Right atrium auricular region (tissue), 2 donors: Measurements from ENCODE around the gene RET. TPM values are rescaled to one million over a fixed set of nuclear protein-coding genes. Genes with fewer than 3 reads are reported as not detected.
A peak's percentile ranks its signal among the peaks of the same experiment; 100 is the strongest.

Source experiments
- DNase-seq: peaks from one replicate; pipeline ENCODE4 v3.0.0-alpha.2; 2019; ENCODE audit warnings: low spot score
- H3K27ac ChIP-seq, 2 donors: fragments of 200-600 bp; sonication (generic); 1 replicate in 1 of 2; 2 replicates in 1 of 2; pipeline ENCODE4 v1.5.1; 2016 to 2019
- H3K27me3 ChIP-seq, 2 donors: fragments of 200-600 bp; sonication (generic); one replicate each; pipeline versions ENCODE4 v1.5.1 to v1.6.0; 2017 to 2019
- H3K36me3 ChIP-seq: fragments of 200-600 bp; sonication (generic); one replicate; pipeline ENCODE4 v1.5.1; 2016
- H3K4me1 ChIP-seq, 2 donors: fragments of 200-600 bp; sonication (generic); one replicate each; pipeline versions ENCODE4 v1.5.1 to v1.6.0; 2017 to 2019
- H3K4me3 ChIP-seq, 2 donors: fragments of 200-600 bp; sonication (generic); 1 replicate in 1 of 2; 2 replicates in 1 of 2; pipeline ENCODE4 v1.5.1; 2017 to 2019; ENCODE audit warnings: mild to moderate bottlenecking in 1 of 2, moderate library complexity in 1 of 2
- H3K9me3 ChIP-seq, 2 donors: fragments of 200-600 bp; sonication (generic); one replicate each; pipeline ENCODE4 v1.5.1; 2019
- total RNA-seq, 2 donors: library from RNA; depleted of rRNA; stranded (reverse); fragments of >200 nt; gene quantifications; one replicate each; pipeline ENCODE4 v1.1.0, GENCODE V29; 2016
- TF ChIP-seq, protein P1 (sequence below), 2 donors: fragments of 200-600 bp; sonication (generic); IDR thresholded peaks; one replicate each; pipeline ENCODE4 v1.5.1; 2019; ENCODE audit warnings: antibody characterized with exemption in 2 of 2

Gene RET
- total RNA-seq, 2 donors from 2014 or later = 0.12 to 0.44 TPM

GRCh38 chr10:43039624-43040481 is 37.0 kb upstream of the RET start:
- no peak overlapping the region for H3K4me3 ChIP-seq
- no peaks in the 10 kb centered on the region for H3K9me3 ChIP-seq
- no peaks in the 10 kb centered on the region for H3K4me1 ChIP-seq
- no peak overlapping the region for H3K27ac ChIP-seq
- TF ChIP-seq, protein P1, sequence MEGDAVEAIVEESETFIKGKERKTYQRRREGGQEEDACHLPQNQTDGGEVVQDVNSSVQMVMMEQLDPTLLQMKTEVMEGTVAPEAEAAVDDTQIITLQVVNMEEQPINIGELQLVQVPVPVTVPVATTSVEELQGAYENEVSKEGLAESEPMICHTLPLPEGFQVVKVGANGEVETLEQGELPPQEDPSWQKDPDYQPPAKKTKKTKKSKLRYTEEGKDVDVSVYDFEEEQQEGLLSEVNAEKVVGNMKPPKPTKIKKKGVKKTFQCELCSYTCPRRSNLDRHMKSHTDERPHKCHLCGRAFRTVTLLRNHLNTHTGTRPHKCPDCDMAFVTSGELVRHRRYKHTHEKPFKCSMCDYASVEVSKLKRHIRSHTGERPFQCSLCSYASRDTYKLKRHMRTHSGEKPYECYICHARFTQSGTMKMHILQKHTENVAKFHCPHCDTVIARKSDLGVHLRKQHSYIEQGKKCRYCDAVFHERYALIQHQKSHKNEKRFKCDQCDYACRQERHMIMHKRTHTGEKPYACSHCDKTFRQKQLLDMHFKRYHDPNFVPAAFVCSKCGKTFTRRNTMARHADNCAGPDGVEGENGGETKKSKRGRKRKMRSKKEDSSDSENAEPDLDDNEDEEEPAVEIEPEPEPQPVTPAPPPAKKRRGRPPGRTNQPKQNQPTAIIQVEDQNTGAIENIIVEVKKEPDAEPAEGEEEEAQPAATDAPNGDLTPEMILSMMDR (IDR thresholded peaks at IDR 0.05) = no peak
- peak; percentile 49 for DNase-seq
- no peaks in the 10 kb centered on the region for H3K36me3 ChIP-seq
- no peaks in the 10 kb centered on the region for H3K27me3 ChIP-seq

DNA sequence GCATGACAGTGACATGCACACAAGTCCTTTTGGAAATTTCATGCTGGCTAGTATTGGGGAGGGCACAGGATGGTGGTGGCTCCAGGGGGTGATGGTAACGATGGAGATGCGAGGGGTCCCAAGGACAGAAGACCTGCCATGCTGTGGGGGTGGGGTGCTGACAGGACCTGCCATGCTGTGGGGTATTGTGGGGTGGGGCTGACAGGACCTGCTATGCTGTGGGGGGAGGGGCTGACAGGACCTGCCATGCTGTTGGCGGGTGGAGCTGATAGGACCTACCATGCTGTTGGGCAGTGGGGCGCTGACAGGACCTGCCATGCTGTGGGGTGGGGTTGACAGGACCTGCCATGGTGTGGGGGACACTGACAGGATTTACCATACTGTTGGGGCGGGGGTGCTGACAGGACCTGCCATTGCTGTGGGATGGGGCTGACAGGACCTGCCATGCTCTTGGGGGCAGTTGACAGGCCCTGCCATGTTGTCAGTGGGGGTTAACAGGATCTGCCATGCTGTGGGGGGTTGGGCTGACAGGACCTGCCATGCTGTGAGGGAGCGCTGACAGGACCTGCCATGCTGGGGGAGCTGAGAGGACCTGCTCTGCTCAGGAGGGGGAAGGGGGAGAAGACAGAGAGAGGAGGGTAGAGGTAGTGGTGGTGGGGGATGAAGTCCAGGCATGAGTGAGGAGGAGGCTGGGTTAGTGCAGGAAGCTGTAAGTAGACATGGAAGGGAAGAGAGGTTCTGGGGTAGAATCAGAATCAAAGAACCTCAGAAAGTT is 36.2 kb upstream of the RET start:
- no peaks in the 10 kb centered on the region for H3K27me3 ChIP-seq
- DNase-seq = no peak

DNA sequence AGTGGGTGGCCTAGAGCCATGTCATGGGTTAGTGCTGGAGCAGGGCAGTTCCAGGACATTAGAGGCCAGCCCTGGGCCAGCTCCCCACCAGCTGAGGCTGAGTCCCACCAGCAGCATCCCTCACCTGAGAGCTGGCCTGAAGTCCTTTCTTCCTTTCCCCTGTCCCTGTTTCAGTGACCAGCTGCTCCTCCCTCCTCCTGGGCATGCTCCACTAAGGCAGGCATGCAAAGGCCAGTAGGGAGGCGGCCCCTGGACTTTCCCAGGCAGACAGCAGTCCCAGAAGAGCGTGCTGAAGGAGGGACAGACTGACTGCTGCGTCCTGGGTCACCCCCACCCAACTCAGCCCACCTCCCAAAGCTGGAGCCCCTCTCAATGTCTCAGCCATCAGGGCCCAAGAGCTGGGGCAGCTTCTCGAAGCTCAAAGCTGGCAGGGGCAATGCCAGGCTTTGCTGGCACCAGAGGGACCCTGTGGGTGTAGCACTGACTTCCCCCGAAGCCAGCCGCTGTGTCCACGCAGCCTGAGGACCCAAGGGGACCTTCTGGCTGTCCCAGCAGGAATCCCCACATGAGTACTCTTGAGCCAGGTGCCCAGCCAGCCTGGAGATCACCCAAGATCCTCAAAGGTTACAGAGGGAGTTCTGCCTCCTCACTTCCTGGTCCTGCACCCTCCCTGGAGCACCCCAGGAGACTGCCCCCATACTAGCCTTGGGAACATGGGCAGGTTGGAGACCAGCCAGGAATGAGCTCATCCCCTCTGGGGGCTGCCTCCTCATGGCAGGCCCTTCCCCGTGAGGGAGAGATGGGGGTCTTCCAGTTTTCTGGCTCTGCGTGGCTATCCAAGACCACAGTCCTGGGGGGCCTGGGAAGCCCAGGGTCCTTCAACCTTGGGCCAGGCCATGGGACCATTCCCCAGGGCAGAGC is 35.2 kb upstream of the RET start:
- no peaks in the 10 kb centered on the region for H3K4me1 ChIP-seq
- no peak overlapping the region for H3K4me3 ChIP-seq
- no peaks in the 10 kb centered on the region for H3K27me3 ChIP-seq
- DNase-seq = peak; percentile 34
- no peaks in the 10 kb centered on the region for H3K9me3 ChIP-seq
- H3K27ac ChIP-seq = no peak overlapping the region
- no peaks in the 10 kb centered on the region for H3K36me3 ChIP-seq
- TF ChIP-seq, protein P1 (IDR thresholded peaks at IDR 0.05) = no peak

More for the DNA sequence above, 36.2 kb upstream of the RET start:
- Histone ChIP-seq H3K9me3 (no peaks in the 10 kb centered on the region), H3K4me3 (no peak overlapping the region), H3K36me3 (no peaks in the 10 kb centered on the region), H3K27ac (no peak overlapping the region), H3K4me1 (no peaks in the 10 kb centered on the region)
- TF ChIP-seq, protein P1 (IDR thresholded peaks at IDR 0.05) = no peak

DNA sequence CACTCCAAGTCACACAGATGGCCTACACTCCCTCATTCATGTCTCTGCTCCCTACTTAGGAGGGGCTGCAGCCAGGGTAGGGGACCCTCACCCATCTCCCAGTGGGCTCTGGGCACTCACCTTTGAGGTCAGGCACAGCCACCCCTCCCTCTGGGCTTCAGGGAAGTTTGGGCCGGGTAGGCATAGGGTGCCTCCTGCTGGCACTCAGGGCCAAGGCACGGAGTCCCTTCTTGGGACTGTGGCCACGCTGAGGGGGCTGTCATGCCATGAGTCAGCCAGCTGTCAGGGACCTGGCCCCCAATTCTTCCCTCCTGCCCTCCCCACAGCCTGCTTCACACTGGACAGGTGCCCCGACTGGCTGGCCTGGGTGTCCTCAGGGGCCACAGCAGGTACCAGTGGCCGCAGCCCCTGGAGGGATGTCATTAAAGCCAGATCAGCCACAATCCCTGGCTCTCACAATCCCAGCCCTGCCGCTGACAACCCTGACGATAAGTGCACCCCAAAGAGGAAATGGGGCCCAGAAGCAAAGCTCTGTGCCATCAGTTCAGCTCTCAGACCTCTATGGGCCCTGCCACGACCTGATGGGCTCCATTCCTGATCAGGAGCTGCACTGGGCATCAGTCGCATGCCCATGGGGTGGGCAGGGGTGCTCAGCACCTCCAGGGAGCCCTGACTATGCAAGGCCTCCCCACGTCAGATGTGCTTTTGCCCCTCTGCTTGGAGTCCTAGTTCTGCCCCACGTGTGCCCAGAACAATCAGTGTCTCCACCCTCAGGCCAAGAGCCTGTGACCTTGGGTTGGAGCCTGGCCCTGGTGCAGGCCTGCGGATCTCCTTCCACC is 34.1 kb upstream of the RET start:
- Histone ChIP-seq H3K27ac (no peak overlapping the region), H3K4me3 (no peak overlapping the region), H3K4me1 (no peaks in the 10 kb centered on the region), H3K36me3 (no peaks in the 10 kb centered on the region), H3K9me3 (no peaks in the 10 kb centered on the region), H3K27me3 (no peaks in the 10 kb centered on the region)
- TF ChIP-seq, protein P1 (IDR thresholded peaks at IDR 0.05) = no peak
- no peak for DNase-seq

GRCh38 chr10:43043342-43043772 is 33.5 kb upstream of the RET start:
- TF ChIP-seq, protein P1 (IDR thresholded peaks at IDR 0.05) = no peak
- H3K27me3 ChIP-seq = no peaks in the 10 kb centered on the region
- H3K27ac ChIP-seq = no peak overlapping the region
- no peaks in the 10 kb centered on the region for H3K9me3 ChIP-seq
- no peak overlapping the region for H3K4me3 ChIP-seq
- H3K36me3 ChIP-seq = no peaks in the 10 kb centered on the region
- DNase-seq = no peak
- no peaks in the 10 kb centered on the region for H3K4me1 ChIP-seq
